ENCODE results near the gene EMP3.
"Not testable (repeated sequence)": the region's sequence is repeated elsewhere in the genome, so short reads cannot be mapped to it uniquely, and the experiment has no call there.

EMP3 gene

GRCh38 chr19:48348737-48349136 is 23.4 kb downstream of the EMP3 start:
- no peak for DNase-seq

- no peak for DNase-seq
Observed at GRCh38 chr19:48350856-48351255, 25.5 kb downstream of the EMP3 start.

GRCh38 chr19:48351341-48351752 is 26.0 kb downstream of the EMP3 start:
- DNase-seq, result no peak

- no peak for DNase-seq
Observed at GRCh38 chr19:48353677-48354076, 28.3 kb downstream of the EMP3 start.

GRCh38 chr19:48354332-48354992 is 29.1 kb downstream of the EMP3 start:
- no peak for DNase-seq

GRCh38 chr19:48355365-48355954 is 30.1 kb downstream of the EMP3 start:
- DNase-seq, result no peak

GRCh38 chr19:48359123-48359522 is 33.8 kb downstream of the EMP3 start:
- no peak for DNase-seq

- DNase-seq, result no peak
Observed at GRCh38 chr19:48361912-48362311, 36.6 kb downstream of the EMP3 start.

GRCh38 chr19:48362716-48363499 is 37.6 kb downstream of the EMP3 start:
- peak; percentile 99 for DNase-seq

- peak; percentile 7 for DNase-seq
Observed at GRCh38 chr19:48363500-48363809, 38.1 kb downstream of the EMP3 start.

- DNase-seq, result peak; percentile 98
Observed at GRCh38 chr19:48363810-48364597, 38.7 kb downstream of the EMP3 start, which contains the start of the genes SYNGR4 and TMEM143. Gene SYNGR4 (plus strand): TSS chr19:48364367. CDS start chr19:48365843, 1,476 bp downstream. Gene TMEM143 (minus strand): TSS chr19:48363940. CDS start chr19:48363920, 20 bp downstream.

- DNase-seq, result no peak
Observed at GRCh38 chr19:48364598-48365348, 39.4 kb downstream of the EMP3 start.

GRCh38 chr19:48365602-48366001 is 40.2 kb downstream of the EMP3 start:
- DNase-seq, result no peak

GRCh38 chr19:48367855-48368254 is 42.5 kb downstream of the EMP3 start:
- DNase-seq, result no peak

- no peak for DNase-seq
Observed at GRCh38 chr19:48368936-48369335, 43.6 kb downstream of the EMP3 start.

GRCh38 chr19:48370955-48371354 is 45.6 kb downstream of the EMP3 start:
- no peak for DNase-seq

- no peak for DNase-seq
Observed at GRCh38 chr19:48371367-48371766, 46.0 kb downstream of the EMP3 start.

- DNase-seq, result not testable (repeated sequence)
Observed at GRCh38 chr19:48371771-48372170, 46.4 kb downstream of the EMP3 start.

GRCh38 chr19:48372904-48373303 is 47.6 kb downstream of the EMP3 start:
- no peak for DNase-seq

GRCh38 chr19:48373567-48373966 is 48.2 kb downstream of the EMP3 start:
- no peak for DNase-seq

GRCh38 chr19:48378194-48378570 is 52.8 kb downstream of the EMP3 start:
- DNase-seq, result no peak

- DNase-seq, result no peak
Observed at GRCh38 chr19:48379058-48379457, 53.7 kb downstream of the EMP3 start.

All from NCI-H226 (cell line).